Esophagus squamous epithelium (tissue), 4 donors: Measurements from ENCODE around the gene CCDC183.

Experiments used
- CTCF ChIP-seq, 6 experiments: fragments of 450-650 bp in 4 of 6; fragments of 200-600 bp in 2 of 6; sonication (generic) in 2 of 6; IDR thresholded peaks; one replicate each; pipeline ENCODE4 v1.5.1; 2016 to 2019; ENCODE audit warnings: antibody characterized with exemption in 6 of 6, mild to moderate bottlenecking in 4 of 6, moderate library complexity in 4 of 6
- POLR2A ChIP-seq, 4 donors: fragments of 450-650 bp; IDR thresholded peaks; one replicate each; pipeline ENCODE4 v1.6.1; 2017; ENCODE audit warnings: antibody characterized with exemption in 4 of 4, mild to moderate bottlenecking in 4 of 4, moderate library complexity in 3 of 4

GRCh38 chr9:136844761-136845464, 48.8 kb downstream of the CCDC183 start:
- TF ChIP-seq POLR2A (IDR thresholded peaks at IDR 0.05) (no peak), CTCF (IDR thresholded peaks at IDR 0.05) (no peak)
